ENCODE results near the gene DYSF. TPM values are rescaled to one million over a fixed set of nuclear protein-coding genes. Genes with fewer than 3 reads are reported as not detected.

DYSF gene
- total RNA-seq, 1 donor from 2014 or later: 37.7 TPM

DNA sequence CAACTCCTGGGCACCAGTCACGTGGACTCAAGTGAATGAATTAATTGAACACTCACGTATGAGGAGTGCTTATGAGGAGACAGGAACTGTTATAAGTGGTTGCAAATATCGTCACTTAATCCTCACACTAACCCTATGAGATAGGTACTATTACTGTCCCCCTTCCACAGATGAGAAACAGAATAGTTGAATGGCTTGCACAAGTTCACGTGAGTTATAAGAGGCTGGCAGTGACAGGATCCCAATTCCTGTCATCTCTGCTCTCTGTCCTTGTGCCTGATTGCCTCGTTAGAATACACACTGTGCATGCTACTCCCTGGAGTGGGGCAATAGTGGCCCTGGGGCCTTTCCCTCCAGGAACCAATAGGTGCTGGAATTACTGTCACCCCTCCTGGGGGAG lies 253.5 kb downstream of the DYSF start:
- TF ChIP-seq CTCF (IDR thresholded peaks at IDR 0.05): no peak
- ATAC-seq: no peak
- no peak for DNase-seq

DNA sequence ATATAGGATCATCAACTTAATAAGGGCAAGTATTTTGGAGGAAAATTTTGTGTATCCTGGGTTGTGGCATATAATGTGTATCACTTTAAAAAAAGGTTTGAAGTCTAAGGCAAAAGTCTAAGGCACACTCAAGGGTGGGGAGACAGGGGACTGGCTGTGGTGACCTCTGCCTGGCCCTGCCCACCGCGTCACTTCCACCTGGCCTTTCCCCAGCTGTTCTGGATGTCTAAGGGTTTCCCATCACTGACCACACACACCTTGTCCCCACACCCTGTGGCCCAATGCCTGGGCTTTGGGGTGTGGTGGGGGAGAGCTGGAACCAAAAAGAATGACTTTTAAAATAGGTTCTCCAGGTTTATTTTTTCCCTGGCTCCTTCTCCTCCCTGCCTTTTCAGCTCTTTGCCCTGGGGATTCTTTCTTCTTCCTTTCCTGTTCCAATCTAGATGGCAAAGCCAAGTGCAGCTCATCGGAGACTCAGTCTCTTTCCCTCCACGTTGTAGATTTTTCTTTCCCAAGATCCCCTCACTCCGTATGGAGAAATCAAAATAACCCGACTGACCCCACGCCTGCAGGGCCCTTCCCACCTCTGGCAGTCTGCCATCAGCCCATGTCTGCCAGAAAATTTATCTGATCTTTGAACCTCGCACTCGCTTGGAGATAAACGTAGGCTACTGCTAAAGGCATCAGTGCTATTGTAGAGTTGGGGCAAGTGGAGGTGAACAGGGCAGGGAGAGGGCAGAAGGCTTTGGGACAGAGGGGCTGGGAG lies 257.2 kb downstream of the DYSF start:
- no peak for TF ChIP-seq CTCF (IDR thresholded peaks at IDR 0.05)
- Histone ChIP-seq H3K27me3 (no peaks in the 10 kb centered on the region), H3K4me1 (no peaks in the 10 kb centered on the region), H3K4me3 (no peak overlapping the region), H3K27ac (no peak overlapping the region), H3K36me3 (no peaks in the 10 kb centered on the region), H3K9me3 (no peaks in the 10 kb centered on the region)
- ATAC-seq (no peak), DNase-seq (no peak)
- intact Hi-C loops (cut with DNase I): no loop called here

More for the DNA sequence above, 253.5 kb downstream of the DYSF start:
- Histone ChIP-seq H3K4me3 (no peak overlapping the region), H3K4me1 (no peaks in the 10 kb centered on the region), H3K27me3 (no peaks in the 10 kb centered on the region), H3K36me3 (no peaks in the 10 kb centered on the region), H3K27ac (no peak overlapping the region), H3K9me3 (no peaks in the 10 kb centered on the region)
- intact Hi-C loops (cut with DNase I): no loop called here

DNA sequence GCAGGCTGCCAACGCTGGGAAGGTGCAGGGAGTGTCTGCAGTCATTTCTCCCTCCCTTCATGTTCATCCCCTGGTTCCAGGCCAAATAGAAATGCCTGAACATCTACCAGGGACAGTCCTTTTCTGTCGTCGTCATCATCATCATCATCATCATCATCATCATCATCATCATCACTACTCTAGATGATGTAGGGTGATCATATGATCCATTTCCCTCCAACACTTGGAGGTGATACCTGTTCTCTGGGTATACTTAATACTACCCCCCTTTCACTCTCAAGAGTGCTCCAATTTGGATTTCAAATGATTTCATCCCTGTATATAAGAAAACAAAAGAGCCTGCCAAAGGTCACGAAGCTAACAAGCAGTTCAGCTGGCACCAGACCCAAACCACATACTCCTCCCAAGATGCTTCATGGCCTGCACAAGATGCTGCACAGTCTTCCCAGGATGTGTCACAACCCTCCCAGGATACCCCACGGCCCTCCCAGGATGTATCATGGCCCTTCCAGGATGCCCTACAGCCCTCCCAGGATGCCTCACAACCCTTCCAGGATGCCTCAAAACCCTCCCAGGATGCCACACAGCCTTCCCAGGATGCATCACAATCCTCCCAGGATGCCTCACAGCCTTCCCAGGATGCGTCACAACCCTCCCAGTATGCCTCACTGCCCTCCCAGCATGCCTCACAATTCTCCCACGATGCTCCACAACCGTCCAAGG lies 257.9 kb downstream of the DYSF start:
- Histone ChIP-seq H3K36me3 (no peaks in the 10 kb centered on the region), H3K27me3 (no peaks in the 10 kb centered on the region), H3K4me3 (no peak overlapping the region), H3K9me3 (no peaks in the 10 kb centered on the region), H3K27ac (no peak overlapping the region), H3K4me1 (peaks cover 3% of the 10 kb centered on the region)
- DNase-seq (no peak), ATAC-seq (no peak)
- intact Hi-C loops (cut with DNase I): no loop called here
- no peak for TF ChIP-seq CTCF (IDR thresholded peaks at IDR 0.05)

DNA sequence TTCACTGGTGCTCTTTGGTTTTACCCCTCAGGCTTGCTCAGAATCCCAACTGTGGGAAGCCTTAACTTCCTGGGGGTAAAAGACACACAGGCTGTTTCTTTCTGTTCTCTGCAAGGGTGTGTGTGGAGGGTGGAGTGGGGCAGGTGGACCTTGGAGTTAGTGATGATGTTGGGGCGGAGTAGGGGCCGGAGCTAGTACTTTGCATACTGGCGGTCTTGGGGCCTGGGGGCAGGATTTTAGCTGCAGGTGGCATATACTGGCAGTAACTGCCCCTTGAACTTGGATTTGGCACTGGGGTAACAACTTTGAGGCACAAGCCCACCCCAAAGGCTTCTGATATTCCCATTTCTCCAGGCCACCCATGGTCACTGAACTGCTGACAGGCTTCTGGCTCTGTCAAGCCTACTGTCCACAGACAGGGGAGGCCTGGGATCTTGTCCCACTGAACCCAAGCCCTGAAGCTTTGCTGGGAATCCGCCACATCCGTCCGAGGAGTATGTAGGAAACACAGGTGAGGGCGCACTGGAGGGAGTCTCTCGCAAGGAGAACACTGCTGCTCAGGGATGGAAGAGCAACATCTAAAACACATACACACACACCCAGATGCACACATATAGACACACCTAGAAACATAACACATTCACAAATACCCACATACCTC lies 258.9 kb downstream of the DYSF start:
- ATAC-seq (no peak), DNase-seq (no peak)
- no peak overlapping the region for H3K4me3 ChIP-seq
- H3K36me3 ChIP-seq: no peaks in the 10 kb centered on the region
- no peaks in the 10 kb centered on the region for H3K9me3 ChIP-seq
- intact Hi-C loops (cut with DNase I): no loop called here
- H3K27ac ChIP-seq: no peak overlapping the region
- no peak for TF ChIP-seq CTCF (IDR thresholded peaks at IDR 0.05)
- H3K27me3 ChIP-seq: no peaks in the 10 kb centered on the region
- peaks cover 13% of the 10 kb centered on the region for H3K4me1 ChIP-seq

DNA sequence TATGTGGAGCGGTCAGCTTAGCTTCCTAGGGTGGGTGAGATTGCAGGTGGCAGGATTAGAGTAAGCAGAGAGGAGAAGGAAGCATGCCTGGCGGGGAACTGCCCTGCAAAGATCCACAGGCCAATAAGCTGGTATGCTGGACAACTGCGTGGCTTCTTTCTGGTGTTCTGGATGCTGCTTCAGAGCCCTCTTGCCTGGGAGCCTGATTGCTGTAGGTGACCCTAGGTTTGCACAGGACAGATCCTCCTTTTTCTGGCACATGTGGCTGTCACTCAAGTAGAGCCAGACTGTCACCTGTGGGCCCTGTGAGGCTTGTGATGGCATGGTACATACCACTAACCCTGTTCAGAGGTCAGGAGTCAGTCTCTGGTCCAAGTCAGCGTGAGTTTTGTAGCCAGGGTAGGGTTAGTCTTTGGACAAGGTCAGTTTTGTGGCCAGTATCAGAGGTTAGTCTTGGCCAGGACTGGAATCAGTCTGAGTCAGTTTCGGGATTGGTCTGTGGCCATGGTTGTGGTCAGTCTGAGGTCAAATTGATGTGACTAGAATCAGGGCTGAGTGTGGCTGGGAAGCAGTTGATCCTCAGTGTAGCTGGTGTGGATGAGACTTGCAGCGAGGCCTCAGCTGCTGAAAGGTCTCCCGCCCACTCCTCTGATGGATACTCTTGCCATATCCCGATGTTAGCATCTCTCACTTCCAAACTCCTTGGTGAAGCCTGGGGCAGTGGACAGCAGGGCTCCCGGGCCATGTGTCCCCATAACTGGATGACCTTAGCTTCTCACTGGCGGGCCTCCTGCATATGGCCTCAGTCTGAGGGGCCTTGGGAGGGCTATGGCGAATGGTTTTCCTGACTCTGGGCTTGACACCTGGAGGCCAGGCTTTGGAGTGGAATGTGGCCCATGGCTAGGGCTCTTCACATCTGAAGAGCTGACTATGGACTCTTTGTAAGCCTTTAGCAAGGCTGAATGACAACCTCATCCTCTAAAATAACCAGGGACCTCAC lies 260.5 kb downstream of the DYSF start:
- no peaks in the 10 kb centered on the region for H3K36me3 ChIP-seq
- no peak overlapping the region for H3K4me3 ChIP-seq
- H3K9me3 ChIP-seq: no peaks in the 10 kb centered on the region
- no peak for ATAC-seq
- TF ChIP-seq CTCF (IDR thresholded peaks at IDR 0.05): no peak
- H3K27me3 ChIP-seq: no peaks in the 10 kb centered on the region
- intact Hi-C loops (cut with DNase I): no loop called here
- peaks cover 28% of the 10 kb centered on the region for H3K4me1 ChIP-seq
- no peak overlapping the region for H3K27ac ChIP-seq
- no peak for DNase-seq
